Hepatocyte (in vitro differentiated cells): ENCODE data around the gene ABCC9.

Experiments
- EZH2 ChIP-seq: fragments of 200-600 bp; sonication (generic); IDR thresholded peaks from 2 replicates; pipeline ENCODE4 v1.6.1; 2016; ENCODE audit warnings: antibody characterized with exemption, mild to moderate bottlenecking, borderline replicate concordance
- EZH2phosphoT487 ChIP-seq: fragments of 200-600 bp; sonication (generic); IDR thresholded peaks from one replicate; pipeline ENCODE4 v1.6.1; 2018; ENCODE audit warnings: antibody characterized with exemption, mild to moderate bottlenecking, low read depth, moderate library complexity; ENCODE audit not compliant: unreplicated experiment, severe bottlenecking
- TF ChIP-seq, protein P1 (sequence below): fragments of 200-600 bp; sonication (generic); IDR thresholded peaks from 2 replicates; pipeline ENCODE4 v1.5.1; 2016; ENCODE audit warnings: antibody characterized with exemption, mild to moderate bottlenecking; ENCODE audit not compliant: poor library complexity

DNA sequence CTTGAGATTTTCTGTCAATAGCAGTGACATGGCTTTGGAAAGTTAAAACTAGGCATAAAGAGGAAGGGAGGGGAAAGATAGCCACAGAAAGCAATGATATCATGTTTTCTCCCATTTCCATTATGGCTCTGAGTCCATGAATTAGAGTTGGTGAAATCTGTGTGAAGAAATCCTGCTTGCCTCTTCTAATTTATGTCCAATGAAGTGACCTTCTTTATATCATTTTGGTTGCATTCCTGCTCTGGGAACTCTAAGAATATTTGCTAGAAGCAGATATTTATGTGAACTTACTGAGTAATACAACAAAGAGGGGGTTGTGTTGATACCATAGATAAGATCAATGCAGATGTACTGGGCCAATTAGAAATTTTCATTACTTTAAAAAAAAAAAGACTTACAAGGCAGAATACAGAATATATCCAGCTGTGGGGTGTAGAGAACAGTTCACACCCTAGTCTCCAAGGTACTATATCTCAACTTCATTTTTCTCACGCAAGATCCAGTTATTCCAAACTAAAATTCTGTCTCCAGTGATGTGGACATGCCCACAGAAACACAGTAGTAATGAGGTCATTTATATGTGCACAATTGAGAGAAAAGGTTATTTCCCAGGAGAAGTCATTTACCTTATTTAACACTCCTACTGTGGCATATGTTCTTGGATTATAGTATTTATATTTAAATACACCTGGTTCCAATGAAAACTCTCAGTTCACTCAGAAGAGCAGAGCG lies 115.2 kb downstream of the ABCC9 start:
- TF ChIP-seq, protein P1, sequence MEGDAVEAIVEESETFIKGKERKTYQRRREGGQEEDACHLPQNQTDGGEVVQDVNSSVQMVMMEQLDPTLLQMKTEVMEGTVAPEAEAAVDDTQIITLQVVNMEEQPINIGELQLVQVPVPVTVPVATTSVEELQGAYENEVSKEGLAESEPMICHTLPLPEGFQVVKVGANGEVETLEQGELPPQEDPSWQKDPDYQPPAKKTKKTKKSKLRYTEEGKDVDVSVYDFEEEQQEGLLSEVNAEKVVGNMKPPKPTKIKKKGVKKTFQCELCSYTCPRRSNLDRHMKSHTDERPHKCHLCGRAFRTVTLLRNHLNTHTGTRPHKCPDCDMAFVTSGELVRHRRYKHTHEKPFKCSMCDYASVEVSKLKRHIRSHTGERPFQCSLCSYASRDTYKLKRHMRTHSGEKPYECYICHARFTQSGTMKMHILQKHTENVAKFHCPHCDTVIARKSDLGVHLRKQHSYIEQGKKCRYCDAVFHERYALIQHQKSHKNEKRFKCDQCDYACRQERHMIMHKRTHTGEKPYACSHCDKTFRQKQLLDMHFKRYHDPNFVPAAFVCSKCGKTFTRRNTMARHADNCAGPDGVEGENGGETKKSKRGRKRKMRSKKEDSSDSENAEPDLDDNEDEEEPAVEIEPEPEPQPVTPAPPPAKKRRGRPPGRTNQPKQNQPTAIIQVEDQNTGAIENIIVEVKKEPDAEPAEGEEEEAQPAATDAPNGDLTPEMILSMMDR = no peak
- TF ChIP-seq EZH2phosphoT487 (no peak), EZH2 (no peak)
